Measurements from ENCODE around the gene CACNG5.

CACNG5 gene

GRCh38 chr17:66873962-66874361 lies 39.0 kb downstream of the CACNG5 start:
- TF ChIP-seq, protein P1, sequence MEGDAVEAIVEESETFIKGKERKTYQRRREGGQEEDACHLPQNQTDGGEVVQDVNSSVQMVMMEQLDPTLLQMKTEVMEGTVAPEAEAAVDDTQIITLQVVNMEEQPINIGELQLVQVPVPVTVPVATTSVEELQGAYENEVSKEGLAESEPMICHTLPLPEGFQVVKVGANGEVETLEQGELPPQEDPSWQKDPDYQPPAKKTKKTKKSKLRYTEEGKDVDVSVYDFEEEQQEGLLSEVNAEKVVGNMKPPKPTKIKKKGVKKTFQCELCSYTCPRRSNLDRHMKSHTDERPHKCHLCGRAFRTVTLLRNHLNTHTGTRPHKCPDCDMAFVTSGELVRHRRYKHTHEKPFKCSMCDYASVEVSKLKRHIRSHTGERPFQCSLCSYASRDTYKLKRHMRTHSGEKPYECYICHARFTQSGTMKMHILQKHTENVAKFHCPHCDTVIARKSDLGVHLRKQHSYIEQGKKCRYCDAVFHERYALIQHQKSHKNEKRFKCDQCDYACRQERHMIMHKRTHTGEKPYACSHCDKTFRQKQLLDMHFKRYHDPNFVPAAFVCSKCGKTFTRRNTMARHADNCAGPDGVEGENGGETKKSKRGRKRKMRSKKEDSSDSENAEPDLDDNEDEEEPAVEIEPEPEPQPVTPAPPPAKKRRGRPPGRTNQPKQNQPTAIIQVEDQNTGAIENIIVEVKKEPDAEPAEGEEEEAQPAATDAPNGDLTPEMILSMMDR (IDR thresholded peaks at IDR 0.05) = no peak
- H3K27ac ChIP-seq = no peak overlapping the region
- no peaks in the 10 kb centered on the region for H3K4me1 ChIP-seq
- intact Hi-C loops (cut with DNase I; ENCODE audit: low total_unique reads) = no loop called here
- H3K27me3 ChIP-seq = peaks cover 0 to 9% of the 10 kb centered on the region in 2 donors
- H3K4me3 ChIP-seq = no peak overlapping the region
- DNase-seq = no peak
- no peaks in the 10 kb centered on the region for H3K9me3 ChIP-seq
- no peaks in the 10 kb centered on the region for H3K36me3 ChIP-seq

- no peak for DNase-seq
- intact Hi-C loops (cut with DNase I; ENCODE audit: low total_unique reads) = no loop called here
- peaks cover 0 to 4% (median 0%) of the 10 kb centered on the region in 3 donors for H3K9me3 ChIP-seq
- H3K27ac ChIP-seq = no peak overlapping the region
- H3K4me1 ChIP-seq = no peaks in the 10 kb centered on the region
- TF ChIP-seq, protein P1 (IDR thresholded peaks at IDR 0.05) = no peak
- no peaks in the 10 kb centered on the region for H3K27me3 ChIP-seq
- H3K36me3 ChIP-seq = no peaks in the 10 kb centered on the region
- no peak overlapping the region for H3K4me3 ChIP-seq
These were observed 50.0 kb downstream of the CACNG5 start for GRCh38 chr17:66884931-66885330.

DNA sequence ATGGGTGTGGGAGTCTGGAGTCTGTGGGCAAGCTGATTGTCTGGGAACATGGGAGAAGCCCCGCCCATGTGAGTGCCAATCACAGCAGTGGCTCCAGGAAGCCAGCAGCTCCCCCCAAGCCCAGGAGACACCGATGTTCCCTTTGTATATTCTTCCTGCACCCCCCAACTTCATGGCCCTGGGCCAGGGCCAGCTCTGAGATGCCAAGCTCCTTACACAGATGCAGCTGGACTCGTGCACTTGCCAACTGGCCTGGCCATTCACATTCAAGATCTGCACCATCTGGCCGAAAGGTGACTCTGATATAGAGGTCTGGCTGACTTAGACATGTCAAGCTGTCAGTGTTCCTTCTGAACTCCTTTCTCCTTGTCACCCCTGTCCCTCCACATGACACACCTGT lies 50.5 kb downstream of the CACNG5 start:
- no peaks in the 10 kb centered on the region for H3K4me1 ChIP-seq
- intact Hi-C loops (cut with DNase I; ENCODE audit: low total_unique reads) = no loop called here
- DNase-seq = no peak
- TF ChIP-seq, protein P1 (IDR thresholded peaks at IDR 0.05) = no peak
- H3K27ac ChIP-seq = no peak overlapping the region
- no peak overlapping the region for H3K4me3 ChIP-seq
- H3K27me3 ChIP-seq = no peaks in the 10 kb centered on the region
- no peaks in the 10 kb centered on the region for H3K9me3 ChIP-seq
- H3K36me3 ChIP-seq = no peaks in the 10 kb centered on the region

DNA sequence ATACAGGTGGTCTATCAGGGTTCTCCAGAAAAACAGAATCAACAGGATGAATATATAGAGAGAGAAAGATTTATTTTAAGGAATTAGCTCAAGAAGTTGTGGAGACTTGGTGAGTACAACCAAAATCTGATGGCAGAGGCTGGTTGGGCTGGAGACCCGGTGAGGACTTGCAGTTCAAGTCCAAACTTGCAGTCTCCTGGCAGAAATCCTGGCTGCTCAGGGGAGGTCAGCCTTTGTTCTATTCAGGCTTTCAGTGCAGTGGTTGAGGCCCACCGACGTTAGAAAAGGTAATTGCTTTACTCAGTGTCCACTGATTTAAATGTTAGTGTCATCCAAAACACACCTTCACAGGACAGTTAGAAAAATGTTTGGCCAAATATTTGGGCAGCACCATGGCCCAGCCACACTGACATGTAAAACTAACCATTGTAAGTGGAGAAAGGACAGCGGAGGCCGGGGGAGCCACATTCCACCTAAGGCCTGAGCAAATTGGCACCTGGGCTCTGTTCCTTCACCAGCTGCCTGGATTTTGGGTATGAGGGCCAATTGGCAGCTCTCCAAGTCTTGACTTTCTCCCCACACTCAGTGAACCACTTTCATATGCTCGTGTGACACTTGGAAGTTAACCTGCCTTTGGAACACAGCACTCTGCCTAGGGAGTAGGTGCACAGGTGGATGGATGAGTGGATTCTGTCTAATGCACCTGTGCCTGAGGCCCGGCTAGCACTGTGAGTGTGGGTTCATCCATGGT lies 54.7 kb downstream of the CACNG5 start:
- TF ChIP-seq, protein P1 (IDR thresholded peaks at IDR 0.05) = no peak
- DNase-seq = no peak
- Histone ChIP-seq H3K36me3 (no peaks in the 10 kb centered on the region), H3K4me1 (peaks cover 0 to 3% (median 0%) of the 10 kb centered on the region in 4 donors), H3K27ac (no peak overlapping the region), H3K9me3 (no peaks in the 10 kb centered on the region), H3K4me3 (no peak overlapping the region), H3K27me3 (no peaks in the 10 kb centered on the region)
- intact Hi-C loops (cut with DNase I; ENCODE audit: low total_unique reads) = no loop called here

DNA sequence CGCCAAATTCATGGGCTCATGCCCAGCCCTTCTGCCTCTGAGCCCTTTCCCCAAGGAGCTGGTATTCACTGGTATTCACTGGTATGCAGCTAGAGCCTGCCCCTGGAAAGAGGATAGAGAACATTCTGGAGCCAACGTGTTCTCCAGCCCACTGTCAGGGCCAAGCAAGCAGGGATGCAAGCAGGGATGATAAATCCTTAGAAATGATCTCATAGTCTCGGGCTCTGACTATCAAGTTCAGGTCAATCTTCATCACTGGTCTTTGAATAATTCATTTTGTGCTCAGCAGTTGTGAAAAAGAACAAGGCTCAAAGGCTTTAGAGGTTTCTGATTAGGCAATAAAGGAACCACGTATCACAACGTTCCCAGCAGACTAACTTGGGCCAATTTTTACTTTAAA lies 57.3 kb downstream of the CACNG5 start:
- DNase-seq = no peak

More for the DNA sequence above, 57.3 kb downstream of the CACNG5 start:
- H3K4me1 ChIP-seq = peaks cover 0 to 3% (median 0%) of the 10 kb centered on the region in 4 donors
- H3K27ac ChIP-seq = no peak overlapping the region
- intact Hi-C loops (cut with DNase I; ENCODE audit: low total_unique reads) = no loop called here
- H3K36me3 ChIP-seq = no peaks in the 10 kb centered on the region
- H3K9me3 ChIP-seq = no peaks in the 10 kb centered on the region
- TF ChIP-seq, protein P1 (IDR thresholded peaks at IDR 0.05) = no peak
- no peak overlapping the region for H3K4me3 ChIP-seq
- H3K27me3 ChIP-seq = no peaks in the 10 kb centered on the region
